ENCODE results near the gene KIF15.

DNA sequence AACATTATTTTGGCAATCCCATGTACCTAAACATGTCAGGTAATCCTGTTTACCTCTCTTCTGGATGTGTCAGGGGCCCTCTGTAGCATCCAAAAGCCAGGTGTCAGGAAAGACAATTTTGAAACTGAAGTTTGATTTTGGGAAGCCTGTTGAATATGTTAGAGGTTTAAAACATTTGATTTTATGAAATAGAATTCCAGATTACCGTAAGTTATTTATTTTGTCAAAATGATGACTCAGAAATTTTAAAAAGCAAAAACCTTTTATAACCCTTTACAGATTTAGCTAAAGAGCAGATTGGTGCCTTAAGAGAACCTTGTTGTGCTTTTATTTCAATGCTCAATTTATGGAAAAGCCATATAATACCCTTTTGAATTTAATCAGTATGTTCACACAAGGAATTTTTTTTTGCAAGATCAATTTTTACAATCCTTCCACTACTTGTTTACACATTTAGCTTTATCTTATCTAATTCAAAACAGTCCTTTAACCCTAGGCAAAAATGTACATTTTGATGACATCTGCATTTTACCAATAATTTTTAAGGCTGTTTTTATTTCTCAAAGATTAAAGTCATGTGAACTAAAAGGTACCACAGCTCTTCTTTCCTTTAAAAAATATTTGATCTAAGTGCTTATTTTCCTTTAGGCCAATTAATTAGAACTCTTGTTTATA lies 10.0 kb downstream of the KIF15 start:
- TF ChIP-seq CHD2 (IDR thresholded peaks at IDR 0.05; ENCODE audit: low read length, partially characterized antibody) (no peak), SREBF2 (IDR thresholded peaks at IDR 0.05) (no peak), CEBPB (IDR thresholded peaks at IDR 0.05) (no peak), SMC3 (IDR thresholded peaks at IDR 0.05) (no peak), MYC (IDR thresholded peaks at IDR 0.05; ENCODE audit: borderline replicate concordance, low read length) (no peak), POLR2A (IDR thresholded peaks at IDR 0.05; ENCODE audit: low read length) (no peak), ZFP36 (IDR thresholded peaks at IDR 0.05; ENCODE audit: borderline replicate concordance, partially characterized antibody) (no peak)
- TF ChIP-seq, protein P1, sequence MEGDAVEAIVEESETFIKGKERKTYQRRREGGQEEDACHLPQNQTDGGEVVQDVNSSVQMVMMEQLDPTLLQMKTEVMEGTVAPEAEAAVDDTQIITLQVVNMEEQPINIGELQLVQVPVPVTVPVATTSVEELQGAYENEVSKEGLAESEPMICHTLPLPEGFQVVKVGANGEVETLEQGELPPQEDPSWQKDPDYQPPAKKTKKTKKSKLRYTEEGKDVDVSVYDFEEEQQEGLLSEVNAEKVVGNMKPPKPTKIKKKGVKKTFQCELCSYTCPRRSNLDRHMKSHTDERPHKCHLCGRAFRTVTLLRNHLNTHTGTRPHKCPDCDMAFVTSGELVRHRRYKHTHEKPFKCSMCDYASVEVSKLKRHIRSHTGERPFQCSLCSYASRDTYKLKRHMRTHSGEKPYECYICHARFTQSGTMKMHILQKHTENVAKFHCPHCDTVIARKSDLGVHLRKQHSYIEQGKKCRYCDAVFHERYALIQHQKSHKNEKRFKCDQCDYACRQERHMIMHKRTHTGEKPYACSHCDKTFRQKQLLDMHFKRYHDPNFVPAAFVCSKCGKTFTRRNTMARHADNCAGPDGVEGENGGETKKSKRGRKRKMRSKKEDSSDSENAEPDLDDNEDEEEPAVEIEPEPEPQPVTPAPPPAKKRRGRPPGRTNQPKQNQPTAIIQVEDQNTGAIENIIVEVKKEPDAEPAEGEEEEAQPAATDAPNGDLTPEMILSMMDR (IDR thresholded peaks at IDR 0.05): no peak
- TF ChIP-seq, protein P2, sequence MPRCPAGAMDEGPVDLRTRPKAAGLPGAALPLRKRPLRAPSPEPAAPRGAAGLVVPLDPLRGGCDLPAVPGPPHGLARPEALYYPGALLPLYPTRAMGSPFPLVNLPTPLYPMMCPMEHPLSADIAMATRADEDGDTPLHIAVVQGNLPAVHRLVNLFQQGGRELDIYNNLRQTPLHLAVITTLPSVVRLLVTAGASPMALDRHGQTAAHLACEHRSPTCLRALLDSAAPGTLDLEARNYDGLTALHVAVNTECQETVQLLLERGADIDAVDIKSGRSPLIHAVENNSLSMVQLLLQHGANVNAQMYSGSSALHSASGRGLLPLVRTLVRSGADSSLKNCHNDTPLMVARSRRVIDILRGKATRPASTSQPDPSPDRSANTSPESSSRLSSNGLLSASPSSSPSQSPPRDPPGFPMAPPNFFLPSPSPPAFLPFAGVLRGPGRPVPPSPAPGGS (IDR thresholded peaks at IDR 0.05): no peak

Data from A549 (cell line).